B cell (primary cell): ENCODE measurements around the gene SDSL. TPM values are rescaled to one million over a fixed set of nuclear protein-coding genes. Genes with fewer than 3 reads are reported as not detected.

ENCODE experiments used
- ATAC-seq: fragments of 200-7000 bp; cut with Tn5 transposase; one replicate; pipeline ENCODE4 v1.10.0; 2021; ENCODE audit warnings: low read depth, mild to moderate bottlenecking, moderate number of reproducible peaks, moderate library complexity
- CTCF ChIA-PET: fragments of 350-600 bp; sonication (Branson Sonifier 250); formaldehyde crosslinking; loops from one replicate; lab custom pipeline; 2021; ENCODE audit warnings: antibody characterized with exemption, inconsistent platforms; lab: Charles Lee
- POLR2A ChIA-PET: fragments of 350-600 bp; sonication (Branson Sonifier 250); formaldehyde crosslinking; loops from one replicate; lab custom pipeline; 2021; ENCODE audit warnings: antibody characterized with exemption; lab: Charles Lee
- DNase-seq: peaks from one replicate; pipeline ENCODE4 v3.0.0; 2013
- H2AFZ ChIP-seq: 2 replicates; pipeline ENCODE4 v1.6.1; 2012; ENCODE audit warnings: mild to moderate bottlenecking, low read depth, low read length; ENCODE audit not compliant: insufficient read depth, poor library complexity, severe bottlenecking
- H3K27ac ChIP-seq, 2 donors: 1 replicate in 1 of 2; 2 replicates in 1 of 2; pipeline ENCODE4 v1.5.1; 2012 to 2013; ENCODE audit warnings: low read length in 2 of 2, mild to moderate bottlenecking in 2 of 2, moderate library complexity in 1 of 2
- H3K27me3 ChIP-seq, 4 experiments: fragments of 200-600 bp in 1 of 4; sonication (generic) in 1 of 4; replicated peaks in 1 of 4; 1 replicate in 2 of 4; 2 replicates in 2 of 4; pipeline versions ENCODE4 v1.6.1 to v1.7.0; 2013 to 2016; ENCODE audit warnings: low read length in 3 of 4, mild to moderate bottlenecking in 2 of 4, mixed read lengths in 1 of 4, moderate library complexity in 1 of 4; ENCODE audit not compliant: insufficient read depth in 4 of 4, control insufficient read depth in 3 of 4; ENCODE audit errors: control extremely low read depth in 1 of 4
- H3K36me3 ChIP-seq, 2 experiments: replicated peaks in 1 of 2; 1 replicate in 1 of 2; 2 replicates in 1 of 2; pipeline versions ENCODE4 v1.6.1 to v1.7.1; 2013; ENCODE audit warnings: low read length in 1 of 2; ENCODE audit not compliant: insufficient read depth in 2 of 2, control insufficient read depth in 1 of 2; ENCODE audit errors: control extremely low read depth in 1 of 2, extremely low read depth in 1 of 2
- H3K4me1 ChIP-seq, 2 donors: fragments of 200-600 bp in 1 of 2; sonication (generic) in 1 of 2; 1 replicate in 1 of 2; 2 replicates in 1 of 2; pipeline versions ENCODE4 v1.5.1 to v1.6.1; 2013 to 2017; ENCODE audit warnings: low read length in 2 of 2; ENCODE audit not compliant: control insufficient read depth in 2 of 2, insufficient read depth in 2 of 2
- H3K4me2 ChIP-seq: replicated peaks from 2 replicates; pipeline ENCODE3; 2012; ENCODE audit warnings: mild to moderate bottlenecking, low read depth, low read length; ENCODE audit not compliant: poor library complexity, severe bottlenecking
- H3K4me3 ChIP-seq, 5 experiments: fragments of 200-600 bp in 1 of 5; sonication (generic) in 1 of 5; 1 replicate in 3 of 5; 2 replicates in 2 of 5; pipeline versions ENCODE4 v1.5.1 to v1.7.0; 2011 to 2016; ENCODE audit warnings: low read length in 4 of 5, mild to moderate bottlenecking in 4 of 5, low read depth in 2 of 5, control low read depth in 1 of 5, moderate library complexity in 1 of 5; ENCODE audit not compliant: insufficient read depth in 1 of 5; ENCODE audit errors: control extremely low read depth in 1 of 5, extremely low read depth in 1 of 5
- H3K79me2 ChIP-seq: fragments of 200-600 bp; sonication (generic); one replicate; pipeline ENCODE4 v1.6.0; 2016; ENCODE audit warnings: low read length; ENCODE audit not compliant: control insufficient read depth, insufficient read depth
- H3K9ac ChIP-seq: fragments of 200-600 bp; sonication (generic); 2 replicates; pipeline ENCODE4 v1.6.1; 2017; ENCODE audit warnings: mild to moderate bottlenecking, low read length, moderate library complexity
- H3K9me3 ChIP-seq, 3 donors: one replicate each; pipeline versions ENCODE4 v1.6.1 to v1.7.1; 2013; ENCODE audit warnings: low read length in 2 of 3; ENCODE audit not compliant: control insufficient read depth in 2 of 3, insufficient read depth in 1 of 3; ENCODE audit errors: control extremely low read depth in 1 of 3
- H4K20me1 ChIP-seq: 2 replicates; pipeline ENCODE4 v1.6.0; 2012; ENCODE audit warnings: mild to moderate bottlenecking, low read length; ENCODE audit not compliant: insufficient read depth, control insufficient read depth, poor library complexity, severe bottlenecking
- H3K27ac Mint-ChIP-seq: one replicate; pipeline ENCODE4 v1.8.0; 2021; ENCODE audit warnings: mixed read lengths
- H3K27me3 Mint-ChIP-seq: one replicate; pipeline ENCODE4 v1.8.0; 2021; ENCODE audit warnings: mixed read lengths
- H3K4me1 Mint-ChIP-seq: one replicate; pipeline ENCODE4 v1.8.0; 2021; ENCODE audit warnings: mixed read lengths
- H3K4me3 Mint-ChIP-seq: one replicate; pipeline ENCODE4 v1.8.0; 2021; ENCODE audit warnings: mixed read lengths
- H3K9me3 Mint-ChIP-seq: one replicate; pipeline ENCODE4 v1.8.0; 2022; ENCODE audit warnings: mixed read lengths; ENCODE audit not compliant: insufficient read depth
- EZH2 ChIP-seq: IDR thresholded peaks from 2 replicates; pipeline ENCODE4 v1.6.1; 2012; ENCODE audit warnings: borderline replicate concordance, low read depth, mild to moderate bottlenecking, moderate library complexity, low read length; ENCODE audit not compliant: insufficient read depth, poor library complexity, severe bottlenecking
- WGBS: methylation state at CpG from one replicate; pipeline ENCODE4 v1.1.5; 2013; ENCODE audit warnings: missing lambda C conversion rate; ENCODE audit not compliant: insufficient coverage; 5-methylcytosine and 5-hydroxymethylcytosine counted together
- intact Hi-C: fragments of 100-400 bp; cut with micrococcal nuclease; formaldehyde crosslinking; loops from one replicate; pipeline ENCODE4 v1.10.0; 2022
- polyA plus RNA-seq: library from polyadenylated mRNA; depleted of rRNA; stranded (reverse); fragments of >200 nt; gene quantifications from 2 replicates; pipeline ENCODE4 v1.2.3, GENCODE V29; 2012
- total RNA-seq, 2 donors: library from RNA; stranded (reverse); fragments of 120-200 nt in 1 of 2; gene quantifications; 1 replicate in 1 of 2; 2 replicates in 1 of 2; pipeline versions ENCODE4 v1.2.3 to v1.2.4, GENCODE V29; 2013 to 2022
- TF ChIP-seq, protein P1 (sequence below): fragments of 200-600 bp; IDR thresholded peaks from one replicate; pipeline ENCODE4 v1.8.0; 2022; ENCODE audit warnings: antibody characterized with exemption, mild to moderate bottlenecking

The SDSL gene
- total and polyA plus RNA-seq, 2 donors (not counting 1 experiment from before 2014, with no cell fraction given), result 0.15 to 0.64 TPM

DNA sequence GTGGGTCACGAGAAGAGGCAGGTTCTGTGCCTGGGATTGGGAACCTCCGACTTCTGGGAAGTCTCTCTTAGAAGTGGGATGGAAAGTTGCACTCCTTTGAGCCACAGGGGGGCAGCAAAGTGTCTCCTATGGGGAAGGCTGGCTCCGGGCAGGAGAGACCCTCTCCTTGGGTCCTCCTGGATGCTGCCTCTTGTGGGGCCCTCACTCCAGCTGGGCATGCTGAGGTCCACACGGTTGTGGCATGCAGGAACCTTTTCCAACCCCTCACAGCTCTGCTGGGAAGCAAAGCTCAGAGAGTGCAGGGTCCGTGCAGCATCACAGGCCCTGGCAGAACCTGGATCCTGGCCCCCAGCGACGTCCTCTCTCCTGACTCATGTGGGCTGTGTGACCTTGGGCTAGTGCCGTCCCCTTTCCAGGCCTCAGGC, 17.4 kb downstream of the SDSL start:
- Histone ChIP-seq H3K9ac (no peak overlapping the region), H3K27ac (no peak overlapping the region), H2AFZ (no peak overlapping the region), H3K79me2 (no peaks in the 10 kb centered on the region), H3K4me3 (no peak overlapping the region), H3K4me1 (no peaks in the 10 kb centered on the region), H3K36me3 (no peaks in the 10 kb centered on the region), H3K27me3 (peaks cover 0 to 21% (median 8%) of the 10 kb centered on the region in 4 experiments), H3K4me2 (no peak overlapping the region), H4K20me1 (no peaks in the 10 kb centered on the region), H3K9me3 (peaks cover 0 to 5% (median 0%) of the 10 kb centered on the region in 3 donors)
- intact Hi-C loops, result no loop called here
- no peak overlapping the region for H3K4me3 Mint-ChIP-seq
- DNase-seq (no peak), ATAC-seq (no peak)
- WGBS, result 50% methylated on average over 8 of the region's 8 CpGs
- H3K9me3 Mint-ChIP-seq, result no peaks in the 10 kb centered on the region
- TF ChIP-seq EZH2, result no peak
- TF ChIP-seq, protein P1, sequence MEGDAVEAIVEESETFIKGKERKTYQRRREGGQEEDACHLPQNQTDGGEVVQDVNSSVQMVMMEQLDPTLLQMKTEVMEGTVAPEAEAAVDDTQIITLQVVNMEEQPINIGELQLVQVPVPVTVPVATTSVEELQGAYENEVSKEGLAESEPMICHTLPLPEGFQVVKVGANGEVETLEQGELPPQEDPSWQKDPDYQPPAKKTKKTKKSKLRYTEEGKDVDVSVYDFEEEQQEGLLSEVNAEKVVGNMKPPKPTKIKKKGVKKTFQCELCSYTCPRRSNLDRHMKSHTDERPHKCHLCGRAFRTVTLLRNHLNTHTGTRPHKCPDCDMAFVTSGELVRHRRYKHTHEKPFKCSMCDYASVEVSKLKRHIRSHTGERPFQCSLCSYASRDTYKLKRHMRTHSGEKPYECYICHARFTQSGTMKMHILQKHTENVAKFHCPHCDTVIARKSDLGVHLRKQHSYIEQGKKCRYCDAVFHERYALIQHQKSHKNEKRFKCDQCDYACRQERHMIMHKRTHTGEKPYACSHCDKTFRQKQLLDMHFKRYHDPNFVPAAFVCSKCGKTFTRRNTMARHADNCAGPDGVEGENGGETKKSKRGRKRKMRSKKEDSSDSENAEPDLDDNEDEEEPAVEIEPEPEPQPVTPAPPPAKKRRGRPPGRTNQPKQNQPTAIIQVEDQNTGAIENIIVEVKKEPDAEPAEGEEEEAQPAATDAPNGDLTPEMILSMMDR, result peak; percentile 58
- H3K27me3 Mint-ChIP-seq, result peaks cover 13% of the 10 kb centered on the region
- CTCF ChIA-PET, result interaction anchor here (0.6 kb wide), 1 partner anchor 107 kb away, joined by 3 read pairs; no protein-coding TSS in a partner anchor
- no peak overlapping the region for H3K27ac Mint-ChIP-seq
- H3K4me1 Mint-ChIP-seq, result no peaks in the 10 kb centered on the region
- POLR2A ChIA-PET, result no interaction called here

DNA sequence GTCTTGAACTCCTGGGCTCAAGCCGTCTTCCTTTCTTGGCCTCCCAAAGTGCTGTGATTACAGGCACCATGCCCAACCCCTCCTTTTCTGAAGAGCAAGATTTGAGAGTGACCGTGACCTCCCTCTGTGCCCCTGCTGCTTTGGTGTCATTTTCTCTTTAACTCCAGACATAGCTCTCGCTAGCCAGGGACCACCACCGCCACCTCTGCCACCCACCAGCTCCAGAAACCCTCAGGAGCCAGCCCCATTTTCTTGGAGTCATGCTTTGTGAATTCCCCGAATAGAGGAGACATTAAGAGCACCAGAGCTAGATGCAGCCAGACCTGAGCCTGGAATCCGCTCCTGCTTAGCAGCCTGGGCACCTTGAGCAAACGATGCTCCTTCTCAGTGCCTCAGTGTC, 18.2 kb downstream of the SDSL start:
- no peak for ATAC-seq
- intact Hi-C loops, result no loop called here
- TF ChIP-seq EZH2, result no peak
- TF ChIP-seq, protein P1, result no peak

More for the DNA sequence above, 18.2 kb downstream of the SDSL start:
- no peaks in the 10 kb centered on the region for H3K36me3 ChIP-seq
- no peak overlapping the region for H3K4me2 ChIP-seq
- H3K4me3 ChIP-seq, result no peak overlapping the region
- H3K9me3 ChIP-seq, result peaks cover 0 to 7% (median 0%) of the 10 kb centered on the region in 3 donors
- no peak for DNase-seq
- H2AFZ ChIP-seq, result no peak overlapping the region
- Mint-ChIP-seq H3K4me3 (no peak overlapping the region), H3K4me1 (no peaks in the 10 kb centered on the region), H3K27me3 (peaks cover 18% of the 10 kb centered on the region), H3K27ac (no peak overlapping the region), H3K9me3 (no peaks in the 10 kb centered on the region)
- H4K20me1 ChIP-seq, result no peaks in the 10 kb centered on the region
- CTCF ChIA-PET, result interaction anchor here (1.2 kb wide), 1 partner anchor 129 kb away, joined by 4 read pairs; no protein-coding TSS in a partner anchor
- 80% methylated on average over 5 of the region's 7 CpGs for WGBS
- H3K9ac ChIP-seq, result no peak overlapping the region
- H3K4me1 ChIP-seq, result no peaks in the 10 kb centered on the region
- H3K27ac ChIP-seq, result no peak overlapping the region
- POLR2A ChIA-PET, result no interaction called here
- peaks cover 0 to 23% (median 8%) of the 10 kb centered on the region in 4 experiments for H3K27me3 ChIP-seq
- H3K79me2 ChIP-seq, result no peaks in the 10 kb centered on the region
